K562 (cell line): Measurements from ENCODE around the gene UBE3D. TPM values are rescaled to one million over a fixed set of nuclear protein-coding genes. Genes with fewer than 3 reads are reported as not detected.

Source experiments
- BCOR ChIP-seq: fragments of 450-650 bp; IDR thresholded peaks from 2 replicates; pipeline ENCODE4 v1.6.1; 2016
- CAMTA2 ChIP-seq: fragments of 250-450 bp; sonication (Bioruptor Pico); conservative IDR thresholded peaks from 2 replicates; pipeline ENCODE4 v1.5.1; 2022
- HMG20A ChIP-seq: fragments of 450-650 bp; formaldehyde crosslinking; conservative IDR thresholded peaks from 2 replicates; pipeline ENCODE4 v1.4.0; 2020; ENCODE audit warnings: mild to moderate bottlenecking, mixed read lengths
- KDM4B ChIP-seq, 2 experiments: fragments of 450-650 bp in 1 of 2; sonication (generic) in 1 of 2; IDR thresholded peaks; 2 replicates each; pipeline ENCODE4 v1.6.1; 2016 to 2017; ENCODE audit warnings: borderline replicate concordance in 2 of 2, antibody characterized with exemption in 1 of 2, low read depth in 1 of 2, mild to moderate bottlenecking in 1 of 2
- PCBP1 ChIP-seq: fragments of 200-400 bp; formaldehyde crosslinking; IDR thresholded peaks from 2 replicates; pipeline ENCODE4 v1.6.1; 2018; ENCODE audit warnings: mild to moderate bottlenecking, low read depth, low read length; ENCODE audit not compliant: poor library complexity, severe bottlenecking
- PML ChIP-seq: IDR thresholded peaks from 2 replicates; pipeline ENCODE4 v1.6.1; 2012; ENCODE audit warnings: low read length, inconsistent platforms
- POLR3A ChIP-seq: IDR thresholded peaks from 2 replicates; pipeline ENCODE4 v1.6.1; 2011; ENCODE audit warnings: borderline replicate concordance, mild to moderate bottlenecking, moderate library complexity; ENCODE audit not compliant: insufficient read length, insufficient read depth; ENCODE audit errors: extremely low read depth
- RHOXF2B ChIP-seq: fragments of 250-450 bp; sonication (Bioruptor Pico); conservative IDR thresholded peaks from 2 replicates; pipeline ENCODE4 v1.5.1; 2021
- SNIP1 ChIP-seq: fragments of 450-650 bp; IDR thresholded peaks from 2 replicates; pipeline ENCODE4 v1.7.1; 2017; ENCODE audit warnings: low read depth, mild to moderate bottlenecking
- TBP ChIP-seq: optimal IDR thresholded peaks from 2 replicates; pipeline ENCODE3; 2011; ENCODE audit warnings: low read depth, low read length, improper control_type of control experiment
- TEAD4 ChIP-seq, 2 experiments: sonication (generic) in 1 of 2; formaldehyde crosslinking in 1 of 2; IDR thresholded peaks; 2 replicates each; pipeline versions ENCODE4 v1.6.1 to v1.8.0; 2012 to 2022; ENCODE audit warnings: borderline replicate concordance in 1 of 2, inconsistent platforms in 1 of 2, low read length in 1 of 2, mild to moderate bottlenecking in 1 of 2, missing genetic modification reagents in 1 of 2
- TFAP4 ChIP-seq: sonication (generic); formaldehyde crosslinking; IDR thresholded peaks from 2 replicates; pipeline ENCODE4 v1.8.0; 2022; ENCODE audit warnings: missing genetic modification reagents, mild to moderate bottlenecking, moderate library complexity, borderline replicate concordance
- ZNF124 ChIP-seq: sonication (generic); formaldehyde crosslinking; IDR thresholded peaks from 2 replicates; pipeline ENCODE4 v1.8.1; 2022; ENCODE audit warnings: missing genetic modification reagents
- ZNF444 ChIP-seq: fragments of 250-450 bp; sonication (Bioruptor Pico); IDR thresholded peaks from 2 replicates; pipeline ENCODE4 v1.4.0; 2020; ENCODE audit warnings: mild to moderate bottlenecking, moderate library complexity
- ZNF445 ChIP-seq: fragments of 250-450 bp; sonication (Bioruptor Pico); IDR thresholded peaks from 2 replicates; pipeline ENCODE4 v1.4.0; 2020; ENCODE audit warnings: low read depth, mild to moderate bottlenecking, moderate library complexity
- polyA plus RNA-seq, 8 experiments: library from polyadenylated mRNA; depleted of rRNA in 4 of 8; stranded (reverse) in 5 of 8; unstranded in 3 of 8; fragments of >200 nt; fragmentation: Nextera tagmentation in 2 of 8; fragmentation: Illumina TruSeq in 1 of 8; extraction: Ambion mirVana in 2 of 8; extraction: Trizol in 1 of 8; gene quantifications; 2 replicates each; pipeline versions ENCODE4 v1.2.1 to v1.2.3, GENCODE V29; 2011 to 2014; ENCODE audit warnings: inconsistent platforms in 1 of 8, missing spikeins in 1 of 8
- total RNA-seq, 7 experiments: library from RNA; depleted of rRNA in 6 of 7; stranded (reverse); fragments of >200 nt in 6 of 7; fragmentation: Illumina TruSeq in 2 of 7; extraction: Trizol in 2 of 7; gene quantifications; 2 replicates each; pipeline versions ENCODE4 v1.2.1 to v1.2.3, GENCODE V29; 2011 to 2021; ENCODE audit warnings: low replicate concordance in 1 of 7
- TF ChIP-seq, protein P1 (sequence below): fragments of 250-450 bp; sonication (Bioruptor Pico); IDR thresholded peaks from 2 replicates; pipeline ENCODE4 v1.5.0; 2021; ENCODE audit warnings: mild to moderate bottlenecking, moderate library complexity
- TF ChIP-seq, protein P2 (sequence below): sonication (generic); formaldehyde crosslinking; IDR thresholded peaks from 2 replicates; pipeline ENCODE4 v1.8.0; 2022; ENCODE audit warnings: mild to moderate bottlenecking, low read depth, missing genetic modification reagents
- TF ChIP-seq, protein P3 (sequence below): fragments of 250-450 bp; sonication (Bioruptor Pico); IDR thresholded peaks from 2 replicates; pipeline ENCODE4 v1.4.0; 2020

Gene UBE3D
- total and polyA plus RNA-seq, 9 of the 15 experiments (the other 6 are each of a cell fraction or from before 2014, with no cell fraction given): 9.4 to 17.6 (median 11.9) TPM

GRCh38 chr6:83067448-83068439 is 2.1 kb upstream of the UBE3D start, which contains the start of gene DOP1A (continued):
- TF ChIP-seq TFAP4 (CRISPR knock-in tag) (peak; percentile 90), TEAD4 (IDR thresholded peaks at IDR 0.05; ENCODE audit: low read length) (no peak), TEAD4 (CRISPR knock-in tag; IDR thresholded peaks at IDR 0.05; ENCODE audit: borderline replicate concordance) (no peak), TBP (no peak), ZNF445 (CRISPR knock-in tag) (no peak), POLR3A (no peak), SNIP1 (no peak), BCOR (no peak), RHOXF2B (CRISPR knock-in tag) (no peak), ZNF444 (CRISPR knock-in tag) (no peak), HMG20A (no peak), KDM4B (IDR thresholded peaks at IDR 0.05; ENCODE audit: borderline replicate concordance in 2 of 2, low read depth in 1 of 2) (no peak), ZNF124 (CRISPR knock-in tag) (no peak), CAMTA2 (CRISPR knock-in tag) (no peak), PCBP1 (peak; percentile 81), PML (no peak)
- TF ChIP-seq, protein P1, sequence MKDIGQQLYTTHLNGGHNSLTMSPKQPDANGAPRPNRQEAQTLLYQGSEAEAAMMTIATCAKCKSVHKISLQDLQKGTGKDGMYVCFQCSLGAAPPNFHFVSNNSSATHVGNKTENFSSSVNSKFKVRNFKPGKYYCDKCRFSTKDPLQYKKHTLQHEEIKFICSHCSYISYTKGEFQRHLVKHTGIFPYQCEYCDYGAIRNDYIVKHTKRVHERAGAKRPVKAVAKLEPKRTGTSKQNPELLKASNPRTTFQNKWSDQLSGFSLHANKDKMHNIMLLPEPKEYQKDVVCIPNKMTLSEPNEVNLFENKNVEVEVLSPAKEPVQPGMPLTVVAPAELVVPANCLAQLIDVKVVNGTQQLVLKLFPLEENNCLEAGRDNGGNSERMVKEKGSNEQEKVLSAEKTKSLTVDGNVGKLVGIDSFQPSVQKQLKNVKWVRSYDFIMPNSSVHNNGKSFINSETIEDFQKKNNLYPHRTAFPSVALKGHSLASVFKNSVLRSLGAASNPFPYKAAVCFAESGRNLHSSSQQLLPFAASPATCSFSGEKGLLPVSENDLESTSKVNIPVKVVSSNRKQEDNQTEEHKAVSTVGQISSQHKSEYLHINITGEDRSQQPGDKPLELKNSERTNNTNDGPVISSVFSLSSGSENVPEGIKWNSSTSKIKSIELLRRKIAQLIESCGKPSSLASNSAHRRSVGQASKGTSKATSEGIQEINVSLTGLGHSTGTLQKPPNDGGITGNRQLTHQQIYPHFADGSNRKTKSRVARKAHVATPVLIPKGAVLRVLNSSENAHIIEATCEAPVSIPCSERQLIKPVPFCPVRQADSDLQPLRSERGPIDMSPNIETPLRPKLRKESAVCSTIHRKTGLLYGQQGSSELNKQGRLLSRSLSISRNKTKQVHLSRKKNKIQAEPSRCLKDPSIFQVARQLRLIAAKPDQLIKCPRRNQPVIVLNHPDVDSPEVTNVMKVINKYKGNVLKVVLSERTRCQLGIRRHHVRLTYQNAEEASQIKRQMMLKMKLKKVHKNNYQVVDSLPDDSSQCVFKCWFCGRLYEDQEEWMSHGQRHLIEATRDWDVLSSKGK (CRISPR knock-in tag): no peak
- TF ChIP-seq, protein P2, sequence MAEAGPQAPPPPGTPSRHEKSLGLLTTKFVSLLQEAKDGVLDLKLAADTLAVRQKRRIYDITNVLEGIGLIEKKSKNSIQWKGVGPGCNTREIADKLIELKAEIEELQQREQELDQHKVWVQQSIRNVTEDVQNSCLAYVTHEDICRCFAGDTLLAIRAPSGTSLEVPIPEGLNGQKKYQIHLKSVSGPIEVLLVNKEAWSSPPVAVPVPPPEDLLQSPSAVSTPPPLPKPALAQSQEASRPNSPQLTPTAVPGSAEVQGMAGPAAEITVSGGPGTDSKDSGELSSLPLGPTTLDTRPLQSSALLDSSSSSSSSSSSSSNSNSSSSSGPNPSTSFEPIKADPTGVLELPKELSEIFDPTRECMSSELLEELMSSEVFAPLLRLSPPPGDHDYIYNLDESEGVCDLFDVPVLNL (CRISPR knock-in tag): no peak
- TF ChIP-seq, protein P3, sequence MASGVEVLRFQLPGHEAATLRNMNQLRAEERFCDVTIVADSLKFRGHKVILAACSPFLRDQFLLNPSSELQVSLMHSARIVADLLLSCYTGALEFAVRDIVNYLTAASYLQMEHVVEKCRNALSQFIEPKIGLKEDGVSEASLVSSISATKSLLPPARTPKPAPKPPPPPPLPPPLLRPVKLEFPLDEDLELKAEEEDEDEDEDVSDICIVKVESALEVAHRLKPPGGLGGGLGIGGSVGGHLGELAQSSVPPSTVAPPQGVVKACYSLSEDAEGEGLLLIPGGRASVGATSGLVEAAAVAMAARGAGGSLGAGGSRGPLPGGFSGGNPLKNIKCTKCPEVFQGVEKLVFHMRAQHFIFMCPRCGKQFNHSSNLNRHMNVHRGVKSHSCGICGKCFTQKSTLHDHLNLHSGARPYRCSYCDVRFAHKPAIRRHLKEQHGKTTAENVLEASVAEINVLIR (CRISPR knock-in tag): no peak
